ENCODE measurements around the gene PKDREJ.

- no peak for TF ChIP-seq CTCF (conservative IDR thresholded peaks at IDR 0.05)
- TF ChIP-seq ZFX (IDR thresholded peaks at IDR 0.05) = no peak
These were observed 36.6 kb downstream of the PKDREJ start for GRCh38 chr22:46226577-46226976.
